Natural killer cell (primary cell): ENCODE results near the gene FBXL12. TPM values are rescaled to one million over a fixed set of nuclear protein-coding genes. Genes with fewer than 3 reads are reported as not detected.
A peak's percentile ranks its signal among the peaks of the same experiment; 100 is the strongest.

ENCODE experiments used
- ATAC-seq, 3 donors: fragments of 150-1000 bp in 2 of 3; fragments of 200-7000 bp in 1 of 3; cut with Tn5 transposase; 1 replicate in 1 of 3; 2 replicates in 2 of 3; pipeline ENCODE4 v1.10.0; 2021; ENCODE audit warnings: mild to moderate bottlenecking in 2 of 3, moderate library complexity in 2 of 3
- DNase-seq, 2 donors: peaks; one replicate each; pipeline versions ENCODE4 v3.0.0 to v3.0.0-alpha.2; 2013 to 2021; ENCODE audit warnings: mixed read lengths in 1 of 2
- H3K27ac ChIP-seq: one replicate; pipeline ENCODE4 v1.5.1; 2013; ENCODE audit warnings: mild to moderate bottlenecking, low read length
- H3K27me3 ChIP-seq: one replicate; pipeline ENCODE4 v1.6.1; 2013; ENCODE audit warnings: low read length; ENCODE audit not compliant: control insufficient read depth, insufficient read depth
- H3K36me3 ChIP-seq: one replicate; pipeline ENCODE4 v1.6.1; 2013; ENCODE audit warnings: low read length; ENCODE audit not compliant: control insufficient read depth, insufficient read depth
- H3K4me1 ChIP-seq: one replicate; pipeline ENCODE4 v1.6.1; 2013; ENCODE audit warnings: low read length; ENCODE audit not compliant: control insufficient read depth, insufficient read depth
- H3K4me3 ChIP-seq: one replicate; pipeline ENCODE4 v1.5.1; 2013; ENCODE audit warnings: low read length
- H3K9me3 ChIP-seq: one replicate; pipeline ENCODE4 v1.6.1; 2013; ENCODE audit warnings: low read length; ENCODE audit not compliant: control insufficient read depth, insufficient read depth
- H3K27ac Mint-ChIP-seq, 2 donors: one replicate each; pipeline ENCODE4 v1.8.0; 2022; ENCODE audit warnings: mild to moderate bottlenecking in 2 of 2, mixed read lengths in 2 of 2, moderate library complexity in 1 of 2
- H3K27me3 Mint-ChIP-seq, 2 donors: one replicate each; pipeline ENCODE4 v1.8.0; 2022; ENCODE audit warnings: low read depth in 2 of 2, mixed read lengths in 2 of 2
- H3K36me3 Mint-ChIP-seq: one replicate; pipeline ENCODE4 v1.8.0; 2022; ENCODE audit warnings: mixed read lengths
- H3K4me1 Mint-ChIP-seq, 2 donors: one replicate each; pipeline ENCODE4 v1.8.0; 2022; ENCODE audit warnings: mixed read lengths in 2 of 2
- H3K4me3 Mint-ChIP-seq: one replicate; pipeline ENCODE4 v1.8.0; 2022; ENCODE audit warnings: mild to moderate bottlenecking, moderate library complexity, mixed read lengths
- H3K9me3 Mint-ChIP-seq, 2 donors: one replicate each; pipeline ENCODE4 v1.8.0; 2022; ENCODE audit warnings: mixed read lengths in 2 of 2
- WGBS: methylation state at CpG from one replicate; pipeline ENCODE4 v1.1.7; 2013; ENCODE audit warnings: missing lambda C conversion rate; ENCODE audit not compliant: insufficient coverage; 5-methylcytosine and 5-hydroxymethylcytosine counted together
- intact Hi-C: fragments of 100-400 bp; cut with micrococcal nuclease; formaldehyde crosslinking; loops from one replicate; pipeline ENCODE4 v1.14.2; 2022
- total RNA-seq, 4 donors: library from RNA; stranded (reverse); fragments of 120-200 nt in 1 of 4; gene quantifications; one replicate each; pipeline versions ENCODE4 v1.2.3 to v1.2.4, GENCODE V29; 2013 to 2022
- TF ChIP-seq, protein P1 (sequence below): fragments of 200-600 bp; IDR thresholded peaks from one replicate; pipeline ENCODE4 v1.8.0; 2022; ENCODE audit warnings: antibody characterized with exemption

FBXL12 gene
- total RNA-seq, 3 donors from 2014 or later (not counting 1 experiment from before 2014, with no cell fraction given) = 36.9 to 46.8 (median 43.6) TPM

DNA sequence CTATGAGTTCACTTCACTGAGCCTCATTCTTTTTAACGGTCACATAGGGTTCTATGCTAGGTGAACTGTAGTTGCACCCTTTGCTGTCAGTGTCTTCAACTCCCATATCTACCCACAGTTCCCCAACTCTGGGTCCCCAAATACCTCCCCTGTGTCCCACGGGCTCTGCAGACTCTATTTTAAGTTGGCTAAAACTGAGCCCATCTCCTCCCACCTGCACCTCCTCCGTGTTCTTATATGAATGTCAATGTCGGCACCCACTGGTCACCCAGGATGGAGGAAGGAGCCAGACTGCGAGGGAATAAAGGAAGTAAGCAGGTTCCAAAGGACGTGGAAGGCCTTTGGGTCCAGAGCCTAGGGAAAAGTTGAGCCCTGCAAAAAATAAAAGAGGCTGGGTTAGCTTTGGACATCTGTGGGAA, 15.4 kb upstream of the FBXL12 start:
- Mint-ChIP-seq H3K4me3 (peak overlapping the region; percentile 85), H3K36me3 (no peaks in the 10 kb centered on the region), H3K4me1 (peaks cover 12 to 22% of the 10 kb centered on the region in 2 donors), H3K9me3 (no peaks in the 10 kb centered on the region), H3K27me3 (no peaks in the 10 kb centered on the region), H3K27ac (peak overlapping the region; percentile 85 to 89)
- Histone ChIP-seq H3K27me3 (no peaks in the 10 kb centered on the region), H3K4me1 (peaks cover 17% of the 10 kb centered on the region), H3K9me3 (no peaks in the 10 kb centered on the region), H3K4me3 (peak overlapping the region; percentile 59), H3K36me3 (peaks cover 10% of the 10 kb centered on the region), H3K27ac (peak overlapping the region; percentile 70)
- DNase-seq (no peak), ATAC-seq (no peak)
- TF ChIP-seq, protein P1, sequence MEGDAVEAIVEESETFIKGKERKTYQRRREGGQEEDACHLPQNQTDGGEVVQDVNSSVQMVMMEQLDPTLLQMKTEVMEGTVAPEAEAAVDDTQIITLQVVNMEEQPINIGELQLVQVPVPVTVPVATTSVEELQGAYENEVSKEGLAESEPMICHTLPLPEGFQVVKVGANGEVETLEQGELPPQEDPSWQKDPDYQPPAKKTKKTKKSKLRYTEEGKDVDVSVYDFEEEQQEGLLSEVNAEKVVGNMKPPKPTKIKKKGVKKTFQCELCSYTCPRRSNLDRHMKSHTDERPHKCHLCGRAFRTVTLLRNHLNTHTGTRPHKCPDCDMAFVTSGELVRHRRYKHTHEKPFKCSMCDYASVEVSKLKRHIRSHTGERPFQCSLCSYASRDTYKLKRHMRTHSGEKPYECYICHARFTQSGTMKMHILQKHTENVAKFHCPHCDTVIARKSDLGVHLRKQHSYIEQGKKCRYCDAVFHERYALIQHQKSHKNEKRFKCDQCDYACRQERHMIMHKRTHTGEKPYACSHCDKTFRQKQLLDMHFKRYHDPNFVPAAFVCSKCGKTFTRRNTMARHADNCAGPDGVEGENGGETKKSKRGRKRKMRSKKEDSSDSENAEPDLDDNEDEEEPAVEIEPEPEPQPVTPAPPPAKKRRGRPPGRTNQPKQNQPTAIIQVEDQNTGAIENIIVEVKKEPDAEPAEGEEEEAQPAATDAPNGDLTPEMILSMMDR = no peak
- WGBS = 81% methylated on average over 6 of the region's 6 CpGs
- intact Hi-C loops = no loop called here

DNA sequence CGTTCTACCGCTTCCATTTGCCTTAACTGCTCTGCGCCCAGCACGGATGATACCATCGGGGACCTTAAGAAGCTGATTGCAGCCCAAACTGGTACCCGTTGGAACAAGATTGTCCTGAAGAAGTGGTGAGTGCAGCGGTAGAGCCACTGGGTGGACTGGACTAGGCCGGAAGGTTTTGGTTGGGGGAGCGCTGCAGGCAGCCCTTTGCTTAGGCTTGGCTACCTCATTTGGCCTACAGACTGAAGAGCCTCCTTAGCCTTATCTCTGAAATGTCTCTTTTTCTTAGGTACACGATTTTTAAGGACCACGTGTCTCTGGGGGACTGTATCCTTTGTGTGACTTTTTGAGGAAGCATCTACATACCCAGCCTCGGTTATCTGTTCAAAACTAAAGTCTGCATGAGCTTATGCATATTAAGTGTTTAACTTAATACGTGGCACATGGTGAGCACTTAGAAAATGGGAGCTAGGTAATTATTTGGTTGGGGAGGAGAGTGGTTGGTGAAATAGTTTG, 9.7 kb upstream of the FBXL12 start:
- no peaks in the 10 kb centered on the region for H3K9me3 ChIP-seq
- Mint-ChIP-seq H3K27me3 (no peaks in the 10 kb centered on the region), H3K27ac (peak overlapping the region; percentile 97), H3K4me3 (peak overlapping the region; percentile 100), H3K36me3 (no peaks in the 10 kb centered on the region), H3K9me3 (no peaks in the 10 kb centered on the region), H3K4me1 (peaks cover 12 to 32% of the 10 kb centered on the region in 2 donors)
- peaks cover 19% of the 10 kb centered on the region for H3K4me1 ChIP-seq
- no peaks in the 10 kb centered on the region for H3K36me3 ChIP-seq
- ATAC-seq (no peak), DNase-seq (no peak)
- TF ChIP-seq, protein P1 = no peak
- H3K27ac ChIP-seq = no peak overlapping the region
- intact Hi-C loops = no loop called here
- peak overlapping the region; percentile 94 for H3K4me3 ChIP-seq
- WGBS = 44% methylated on average over 13 of the region's 13 CpGs
- no peaks in the 10 kb centered on the region for H3K27me3 ChIP-seq

DNA sequence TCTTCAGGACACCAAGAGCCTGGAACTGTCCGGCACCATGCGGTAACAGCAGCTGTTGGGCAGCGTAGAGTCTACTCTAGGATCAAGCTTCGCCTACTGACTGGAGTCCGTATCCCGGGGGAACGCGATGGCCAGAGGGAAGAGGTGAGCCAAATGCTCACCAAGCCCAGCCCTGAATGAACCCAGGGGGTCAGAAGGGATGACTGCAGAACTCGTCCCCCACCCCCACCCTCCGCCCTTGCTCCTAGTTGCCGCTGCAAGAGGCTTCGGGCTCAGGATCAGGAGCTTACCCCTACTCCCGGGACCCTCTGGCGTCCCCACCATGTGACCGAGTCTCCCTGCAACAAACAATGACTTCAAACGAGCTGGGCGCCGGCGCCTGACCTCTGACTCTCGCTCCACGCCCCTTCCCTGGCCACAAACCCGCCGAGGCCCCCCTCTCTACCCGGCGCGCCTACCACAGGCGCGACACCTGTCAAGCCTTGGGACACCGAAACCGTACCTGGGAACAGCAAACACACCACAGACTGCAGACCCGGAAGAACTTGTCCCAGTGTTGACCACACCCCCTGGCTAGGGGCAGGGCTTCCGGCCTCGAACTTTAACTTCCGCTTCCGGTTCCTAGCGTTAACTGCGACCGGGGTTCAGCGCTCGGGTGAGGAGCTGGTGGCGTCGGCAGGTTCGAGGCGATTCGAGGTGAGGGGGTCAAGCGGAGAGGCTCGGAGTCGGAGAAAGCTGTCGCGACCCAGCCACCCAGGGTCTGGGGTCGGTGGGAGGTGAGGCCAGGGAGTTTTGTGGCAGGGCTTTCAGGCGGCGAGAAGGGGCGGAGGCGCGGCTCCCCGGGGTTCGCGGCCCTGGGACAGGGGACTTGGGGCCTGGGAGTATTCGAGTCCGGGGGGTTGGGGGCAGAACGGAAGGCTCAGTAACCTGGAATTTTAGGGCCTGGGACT, 8.7 kb upstream of the FBXL12 start, which contains the start of gene UBL5:
Gene UBL5 (plus strand): TSS at position 630 of the 950 bp plus-strand sequence. CDS start 420 bp downstream, outside the sequence.
- Histone ChIP-seq H3K36me3 (no peaks in the 10 kb centered on the region), H3K4me1 (peaks cover 19% of the 10 kb centered on the region), H3K9me3 (no peaks in the 10 kb centered on the region), H3K27ac (peak within 1 kb of the TSS; percentile 77), H3K4me3 (peak within 1 kb of the TSS; percentile 94), H3K27me3 (no peaks in the 10 kb centered on the region)
- peak; percentile 97 for ATAC-seq
- DNase-seq = peak; percentile 81 to 96
- no peaks in the 10 kb centered on the region for H3K36me3 Mint-ChIP-seq
- H3K4me1 Mint-ChIP-seq = peaks cover 12 to 34% of the 10 kb centered on the region in 2 donors
- intact Hi-C loops = loop anchor here (1.0 kb wide), 1 partner anchor 8 kb away; the partner anchor contains the start of gene FBXL12
- no peaks in the 10 kb centered on the region for H3K9me3 Mint-ChIP-seq
- TF ChIP-seq, protein P1 = no peak
- H3K27ac Mint-ChIP-seq = peak within 1 kb of the TSS; percentile 97
- under 1% methylated on average over 62 of the region's 62 CpGs for WGBS
- peak within 1 kb of the TSS; percentile 100 for H3K4me3 Mint-ChIP-seq
- no peaks in the 10 kb centered on the region for H3K27me3 Mint-ChIP-seq
